MM.1S (cell line): Measurements from ENCODE around the gene STAT6.

Experiments
- DNase-seq: peaks from one replicate; pipeline ENCODE4 v3.0.0-alpha.2; 2015
- H2AFZ ChIP-seq: fragments of 300-600 bp; sonication (generic); 2 replicates; pipeline ENCODE4 v1.6.0; 2016; ENCODE audit warnings: antibody characterized with exemption, low read length
- H3F3A ChIP-seq: fragments of 300-600 bp; sonication (generic); 2 replicates; pipeline ENCODE4 v1.6.1; 2016; ENCODE audit warnings: mild to moderate bottlenecking, antibody characterized with exemption, low read length, moderate library complexity, mixed read lengths; ENCODE audit not compliant: insufficient read depth
- H3K27ac ChIP-seq: fragments of 300-600 bp; sonication (generic); 2 replicates; pipeline ENCODE4 v1.5.1; 2016; ENCODE audit warnings: mild to moderate bottlenecking, low read length
- H3K27me3 ChIP-seq: fragments of 300-600 bp; sonication (generic); replicated peaks from 2 replicates; pipeline ENCODE4 v1.6.0; 2016; ENCODE audit warnings: low read length; ENCODE audit not compliant: insufficient read depth
- H3K36me3 ChIP-seq: fragments of 300-600 bp; sonication (generic); replicated peaks from 2 replicates; pipeline ENCODE4 v1.6.1; 2016; ENCODE audit warnings: mild to moderate bottlenecking, low read length, mixed read lengths; ENCODE audit not compliant: insufficient read depth
- H3K4me1 ChIP-seq: fragments of 300-600 bp; sonication (generic); 2 replicates; pipeline ENCODE4 v1.6.1; 2016; ENCODE audit warnings: low read length, mixed read lengths
- H3K4me2 ChIP-seq: fragments of 300-600 bp; sonication (generic); 2 replicates; pipeline ENCODE4 v1.6.0; 2016; ENCODE audit warnings: low read depth, low read length
- H3K4me3 ChIP-seq: fragments of 300-600 bp; sonication (generic); 2 replicates; pipeline ENCODE4 v1.5.1; 2016; ENCODE audit warnings: low read length, mixed read lengths
- H3K79me2 ChIP-seq: fragments of 300-600 bp; sonication (generic); 2 replicates; pipeline ENCODE4 v1.6.1; 2016; ENCODE audit warnings: mixed run types, low read length, mixed read lengths
- H3K9ac ChIP-seq: fragments of 300-600 bp; sonication (generic); 2 replicates; pipeline ENCODE4 v1.6.1; 2016; ENCODE audit warnings: low read length, mixed read lengths
- H3K9me2 ChIP-seq: fragments of 300-600 bp; sonication (generic); replicated peaks from 2 replicates; pipeline ENCODE4 v1.6.1; 2016; ENCODE audit warnings: mild to moderate bottlenecking, low read length, mixed read lengths; ENCODE audit not compliant: insufficient read depth
- H3K9me3 ChIP-seq: fragments of 300-600 bp; sonication (generic); replicated peaks from 2 replicates; pipeline ENCODE4 v1.6.1; 2016; ENCODE audit warnings: mild to moderate bottlenecking, low read length, mixed read lengths; ENCODE audit not compliant: insufficient read depth
- H4K20me1 ChIP-seq: fragments of 300-600 bp; sonication (generic); 2 replicates; pipeline ENCODE4 v1.6.1; 2016; ENCODE audit warnings: mild to moderate bottlenecking, low read length, moderate library complexity, mixed read lengths; ENCODE audit not compliant: insufficient read depth
- EZH2 ChIP-seq: fragments of 300-600 bp; sonication (generic); optimal IDR thresholded peaks from 2 replicates; pipeline ENCODE3; 2017; ENCODE audit warnings: low read depth, mild to moderate bottlenecking, antibody characterized with exemption, low read length, mixed read lengths
- EZH2phosphoT487 ChIP-seq: fragments of 300-600 bp; sonication (generic); IDR thresholded peaks from 2 replicates; pipeline ENCODE4 v1.6.1; 2018; ENCODE audit warnings: antibody characterized with exemption, low read length
- TF ChIP-seq, protein P1 (sequence below): fragments of 300-600 bp; sonication (generic); IDR thresholded peaks from 2 replicates; pipeline ENCODE4 v1.5.1; 2016; ENCODE audit warnings: antibody characterized with exemption, low read length, mixed read lengths

Gene STAT6

DNA sequence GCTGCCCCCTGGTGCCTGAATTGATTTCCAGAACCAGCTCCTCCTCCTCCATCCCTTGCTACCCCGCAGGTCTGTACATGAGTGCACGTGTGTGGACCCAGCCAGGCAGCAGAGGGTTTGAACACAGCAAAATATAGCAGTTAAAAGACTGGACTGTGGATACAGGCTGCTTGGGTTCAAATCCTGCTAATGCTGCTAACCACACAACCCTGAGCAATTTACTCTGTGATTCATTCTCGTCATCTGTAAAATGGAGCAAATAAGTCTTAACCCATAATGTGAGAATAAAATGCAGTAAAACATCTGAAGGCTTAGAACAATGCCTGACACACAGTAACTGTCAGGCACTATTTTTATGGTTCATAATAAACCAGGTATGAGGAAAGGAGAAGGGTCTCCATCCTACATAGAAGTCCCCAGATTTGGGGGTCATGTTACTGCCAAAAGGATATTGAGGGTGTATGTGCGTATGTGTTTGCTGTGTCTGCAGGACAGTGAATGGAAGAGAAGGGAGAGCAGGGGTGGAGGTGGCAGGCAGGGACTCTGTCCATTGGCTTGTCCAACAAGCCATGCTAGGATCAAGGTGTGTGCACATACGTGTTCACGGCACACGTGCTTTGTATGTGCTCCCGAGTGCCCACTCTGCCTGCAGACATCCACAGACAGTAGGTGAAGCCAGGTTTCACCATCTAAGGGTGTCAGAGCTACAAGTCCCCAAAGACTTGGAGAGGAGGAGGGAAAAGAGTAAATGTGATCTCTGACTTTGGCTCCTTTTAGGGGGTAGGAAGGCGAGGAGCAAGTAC, 1.5 kb upstream of the STAT6 start:
- Histone ChIP-seq H3K36me3 (no peaks in the 10 kb centered on the region), H3K9me2 (no peaks in the 10 kb centered on the region), H3K9ac (no peak overlapping the region), H2AFZ (0 out of 2 replicates have a peak overlapping the region, but pooled peaks have one; percentile 23), H3K4me3 (peak overlapping the region; percentile 72), H3K27me3 (no peaks in the 10 kb centered on the region), H3K9me3 (no peaks in the 10 kb centered on the region), H3K4me2 (peak overlapping the region; percentile 98), H3K27ac (no peak overlapping the region; the same call in 1 of the 2 replicates), H3K79me2 (peaks cover 12% of the 10 kb centered on the region; the same call in 1 of the 2 replicates), H3K4me1 (peaks cover 5% of the 10 kb centered on the region), H4K20me1 (no peaks in the 10 kb centered on the region), H3F3A (peaks cover 14% of the 10 kb centered on the region)
- no peak for TF ChIP-seq EZH2
- TF ChIP-seq, protein P1, sequence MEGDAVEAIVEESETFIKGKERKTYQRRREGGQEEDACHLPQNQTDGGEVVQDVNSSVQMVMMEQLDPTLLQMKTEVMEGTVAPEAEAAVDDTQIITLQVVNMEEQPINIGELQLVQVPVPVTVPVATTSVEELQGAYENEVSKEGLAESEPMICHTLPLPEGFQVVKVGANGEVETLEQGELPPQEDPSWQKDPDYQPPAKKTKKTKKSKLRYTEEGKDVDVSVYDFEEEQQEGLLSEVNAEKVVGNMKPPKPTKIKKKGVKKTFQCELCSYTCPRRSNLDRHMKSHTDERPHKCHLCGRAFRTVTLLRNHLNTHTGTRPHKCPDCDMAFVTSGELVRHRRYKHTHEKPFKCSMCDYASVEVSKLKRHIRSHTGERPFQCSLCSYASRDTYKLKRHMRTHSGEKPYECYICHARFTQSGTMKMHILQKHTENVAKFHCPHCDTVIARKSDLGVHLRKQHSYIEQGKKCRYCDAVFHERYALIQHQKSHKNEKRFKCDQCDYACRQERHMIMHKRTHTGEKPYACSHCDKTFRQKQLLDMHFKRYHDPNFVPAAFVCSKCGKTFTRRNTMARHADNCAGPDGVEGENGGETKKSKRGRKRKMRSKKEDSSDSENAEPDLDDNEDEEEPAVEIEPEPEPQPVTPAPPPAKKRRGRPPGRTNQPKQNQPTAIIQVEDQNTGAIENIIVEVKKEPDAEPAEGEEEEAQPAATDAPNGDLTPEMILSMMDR = peak; percentile 80
- peak; percentile 82 for DNase-seq

DNA sequence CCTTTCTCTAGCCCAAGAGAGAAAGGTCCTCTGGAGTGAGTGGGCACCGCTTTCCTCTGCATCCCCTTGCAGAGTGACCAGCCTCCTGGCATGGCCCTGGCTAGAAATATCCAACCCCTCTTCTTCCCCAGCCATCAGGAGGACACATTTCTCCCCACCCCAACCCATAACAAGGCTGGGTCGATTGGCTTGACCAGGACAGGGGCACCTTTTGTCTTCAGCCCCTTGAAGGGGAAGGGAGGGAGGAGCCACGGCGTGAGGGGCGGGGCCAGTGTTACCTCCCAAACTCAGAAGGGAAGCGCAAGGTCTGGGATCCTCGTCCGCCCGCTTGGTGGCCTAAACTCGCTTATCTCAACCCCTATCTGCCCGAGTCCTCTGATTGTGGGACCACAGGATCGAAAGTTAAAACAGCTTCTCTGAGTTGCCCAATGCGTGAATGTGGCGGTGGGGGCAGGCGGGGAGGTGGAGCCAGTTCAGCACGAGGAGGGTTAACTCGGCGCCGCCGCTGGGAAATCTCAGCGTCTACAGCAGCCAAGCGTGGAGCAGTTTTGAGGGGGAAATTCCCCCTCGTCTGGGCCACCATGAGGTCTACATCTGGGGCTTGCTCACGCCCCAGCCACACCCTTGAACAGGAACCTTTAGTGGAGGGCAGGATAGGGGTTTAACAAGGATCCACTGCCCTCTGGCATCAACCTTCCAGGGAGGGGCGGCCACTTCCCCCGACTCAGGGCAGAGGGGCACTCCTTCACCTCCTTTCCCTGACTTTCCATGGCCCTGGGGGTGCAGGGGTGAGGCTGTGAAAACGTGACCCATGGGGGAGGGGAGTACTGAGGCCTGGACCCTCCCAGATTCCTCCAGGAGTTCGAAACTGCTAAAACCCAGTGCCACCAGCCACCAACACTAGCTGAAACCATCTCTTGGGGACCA, 795 bp downstream of the STAT6 start:
- no peak for TF ChIP-seq EZH2phosphoT487
- TF ChIP-seq, protein P1 = 0 out of 2 replicates have a peak, but pooled peaks have one; percentile 4
- TF ChIP-seq EZH2 = no peak
- Histone ChIP-seq H3K79me2 (peaks cover 12% of the 10 kb centered on the region; the same call in 1 of the 2 replicates), H3K4me1 (peaks cover 5% of the 10 kb centered on the region), H3K9me3 (no peaks in the 10 kb centered on the region), H3F3A (peaks cover 14% of the 10 kb centered on the region), H3K27me3 (no peaks in the 10 kb centered on the region), H2AFZ (peak overlapping the region; percentile 79), H3K4me2 (peak overlapping the region; percentile 98), H3K36me3 (no peaks in the 10 kb centered on the region), H4K20me1 (no peaks in the 10 kb centered on the region), H3K9me2 (no peaks in the 10 kb centered on the region), H3K9ac (peak overlapping the region; percentile 60), H3K4me3 (peak overlapping the region; percentile 72), H3K27ac (peak overlapping the region; percentile 79; the same call in 1 of the 2 replicates)
- DNase-seq = peak; percentile 47

DNA sequence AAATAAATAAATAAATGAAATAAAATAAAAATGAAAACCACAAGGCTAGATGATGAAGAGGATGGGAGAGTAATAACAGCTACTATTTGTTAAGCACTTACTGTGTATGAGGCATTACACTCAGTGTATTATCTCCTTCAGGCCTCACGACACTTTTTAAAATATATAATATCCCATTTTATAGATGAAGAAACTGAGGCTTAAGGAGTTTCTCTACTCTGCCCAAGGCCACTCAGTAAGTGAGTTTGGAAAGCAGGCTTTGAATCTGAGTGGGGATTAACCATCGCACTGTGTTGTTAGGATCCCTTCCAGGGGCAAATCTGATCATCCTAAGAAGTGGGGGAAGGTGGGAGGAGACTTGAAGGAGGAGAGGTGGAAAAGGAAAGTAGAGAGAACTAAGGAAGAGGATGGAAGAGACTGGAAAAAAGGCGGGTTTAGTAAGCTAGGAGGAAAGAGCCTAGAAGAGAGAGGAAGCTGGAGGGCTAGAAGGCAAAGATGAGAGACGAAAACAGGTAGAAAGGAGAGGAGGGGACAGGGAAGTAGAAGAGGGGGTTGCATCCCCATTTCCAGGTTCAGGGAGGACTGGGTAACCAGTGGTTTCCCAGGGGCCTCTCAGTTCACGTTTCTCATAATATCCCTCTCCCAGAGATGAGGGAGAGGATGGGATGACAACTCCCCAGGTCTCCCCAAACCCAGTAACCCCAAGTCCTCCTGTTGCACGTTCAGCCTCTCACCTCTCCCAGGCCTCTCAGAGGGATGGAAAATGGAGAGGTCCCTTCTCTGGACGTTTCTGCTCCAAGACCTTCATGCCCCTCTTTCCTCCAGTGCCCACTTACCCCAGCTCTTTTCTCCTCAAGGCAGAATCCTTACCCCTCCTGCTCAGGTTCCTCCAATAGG, 1.7 kb downstream of the STAT6 start:
- H3K9me2 ChIP-seq = no peaks in the 10 kb centered on the region
- no peaks in the 10 kb centered on the region for H4K20me1 ChIP-seq
- DNase-seq = no peak
- H3K4me3 ChIP-seq = peak overlapping the region; percentile 72
- TF ChIP-seq EZH2 (no peak), EZH2phosphoT487 (no peak)
- TF ChIP-seq, protein P1 = no peak
- H3K27ac ChIP-seq = no peak overlapping the region
- H3K9me3 ChIP-seq = no peaks in the 10 kb centered on the region
- H3K36me3 ChIP-seq = no peaks in the 10 kb centered on the region
- H3K9ac ChIP-seq = no peak overlapping the region
- peaks cover 5% of the 10 kb centered on the region for H3K4me1 ChIP-seq
- H3K27me3 ChIP-seq = no peaks in the 10 kb centered on the region
- H3F3A ChIP-seq = peaks cover 14% of the 10 kb centered on the region
- H3K79me2 ChIP-seq = peaks cover 12% of the 10 kb centered on the region; the same call in 1 of the 2 replicates
- H3K4me2 ChIP-seq = peak overlapping the region; percentile 98
- no peak overlapping the region for H2AFZ ChIP-seq
